Measurements from ENCODE around the gene BCL11B. TPM values are rescaled to one million over a fixed set of nuclear protein-coding genes. Genes with fewer than 3 reads are reported as not detected.

The BCL11B gene
- total RNA-seq, 1 experiment from 2014 or later: 6.1 TPM

- DNase-seq: peak; percentile 54
- H3K36me3 ChIP-seq (replicated peaks; ENCODE audit: control insufficient read depth, insufficient read depth, low read length): no peaks in the 10 kb centered on the region
- no peak overlapping the region for H3K4me3 ChIP-seq (ENCODE audit: insufficient read depth, low read depth, low read length)
- no peaks in the 10 kb centered on the region for H3K27me3 ChIP-seq (ENCODE audit: control insufficient read depth, insufficient read depth, low read length)
Observed at GRCh38 chr14:99122521-99123125, 149.4 kb downstream of the BCL11B start.

GRCh38 chr14:99121319-99121875 lies 150.6 kb downstream of the BCL11B start:
- no peak overlapping the region for H3K4me3 ChIP-seq (ENCODE audit: insufficient read depth, low read depth, low read length)
- no peak for DNase-seq
- no peaks in the 10 kb centered on the region for H3K27me3 ChIP-seq (ENCODE audit: control insufficient read depth, insufficient read depth, low read length)
- H3K36me3 ChIP-seq (replicated peaks; ENCODE audit: control insufficient read depth, insufficient read depth, low read length): no peaks in the 10 kb centered on the region

- H3K36me3 ChIP-seq (replicated peaks; ENCODE audit: control insufficient read depth, insufficient read depth, low read length): no peaks in the 10 kb centered on the region
- no peaks in the 10 kb centered on the region for H3K27me3 ChIP-seq (ENCODE audit: control insufficient read depth, insufficient read depth, low read length)
- no peak overlapping the region for H3K4me3 ChIP-seq (ENCODE audit: insufficient read depth, low read depth, low read length)
- no peak for DNase-seq
Observed at GRCh38 chr14:99120526-99121318, 151.3 kb downstream of the BCL11B start.

- DNase-seq: no peak
- no peak overlapping the region for H3K4me3 ChIP-seq (ENCODE audit: insufficient read depth, low read depth, low read length)
- no peaks in the 10 kb centered on the region for H3K27me3 ChIP-seq (ENCODE audit: control insufficient read depth, insufficient read depth, low read length)
- no peaks in the 10 kb centered on the region for H3K36me3 ChIP-seq (replicated peaks; ENCODE audit: control insufficient read depth, insufficient read depth, low read length)
Observed at GRCh38 chr14:99119554-99120525, 152.2 kb downstream of the BCL11B start.

Other genes starting within 250 kb of the BCL11B start
- gene SETD3, start 208.7 kb upstream of the BCL11B start, total RNA-seq (2014; rRNA removed; shearing (Covaris generic)): 60.0 and 70.2 TPM in 2 replicates
- gene CCNK, start 209.2 kb upstream of the BCL11B start, total RNA-seq (2014; rRNA removed; shearing (Covaris generic)): 14.2 and 14.7 TPM in 2 replicates

Data from H7 (cell line).